GM12878 (cell line): ENCODE data around the gene SDK2. TPM values are rescaled to one million over a fixed set of nuclear protein-coding genes. Genes with fewer than 3 reads are reported as not detected.

ENCODE experiments used
- ATAC-seq: fragments of 200-7000 bp; cut with Tn5 transposase; 3 replicates; pipeline ENCODE4 v1.9.1; 2020; ENCODE audit warnings: mild to moderate bottlenecking, moderate library complexity
- BruUV-seq: library from RNA; stranded (reverse); fragments of 400-500 nt; replicated peaks from 2 replicates; lab custom pipeline; 2021; lab: Mats Ljungman, UMichigan
- CTCF ChIA-PET: fragments of 300-600 bp; sonication (Branson Sonifier 250); formaldehyde crosslinking; extraction: SDS; loops from one replicate; lab custom pipeline; 2021; ENCODE audit warnings: inconsistent platforms; lab: Yijun Ruan, JAX
- POLR2A ChIA-PET: fragments of 350-600 bp; formaldehyde crosslinking; extraction: SDS; loops from one replicate; lab custom pipeline; 2021; ENCODE audit warnings: inconsistent platforms; lab: Charles Lee
- RAD21 ChIA-PET: fragments of 300-600 bp; sonication (Branson Sonifier 250); formaldehyde crosslinking; loops from one replicate; lab custom pipeline; 2023; ENCODE audit warnings: antibody characterized with exemption; ENCODE audit not compliant: unreplicated experiment; lab: Charles Lee
- SMC1A ChIA-PET: fragments of 300-600 bp; sonication (Branson Sonifier 250); formaldehyde crosslinking; loops from one replicate; lab custom pipeline; 2023; ENCODE audit not compliant: unreplicated experiment, uncharacterized antibody; lab: Charles Lee
- DNase-seq: peaks from one replicate; pipeline ENCODE4 v3.0.0-alpha.2; 2011; ENCODE audit warnings: low read depth, low spot score
- FAIRE-seq: peaks from 3 replicates; lab custom pipeline; 2011; peaks lifted over from hg19 to GRCh38; lab: Jason Lieb, UNC
- H2AFZ ChIP-seq: 2 replicates; pipeline ENCODE4 v1.6.0; 2011; ENCODE audit warnings: low read depth, low read length, control low read depth; ENCODE audit not compliant: control insufficient read depth
- H3K27ac ChIP-seq: 2 replicates; pipeline ENCODE4 v1.5.1; 2011; ENCODE audit warnings: control low read depth; ENCODE audit not compliant: control insufficient read depth, insufficient read depth
- H3K27me3 ChIP-seq, 2 experiments: replicated peaks in 1 of 2; 2 replicates each; pipeline versions ENCODE4 v1.6.0 to v1.6.1; 2011; ENCODE audit warnings: low read length in 1 of 2; ENCODE audit not compliant: control insufficient read depth in 2 of 2, insufficient read depth in 2 of 2
- H3K36me3 ChIP-seq, 2 experiments: 2 replicates each; pipeline ENCODE4 v1.5.1; 2011; ENCODE audit warnings: low read length in 1 of 2; ENCODE audit not compliant: control insufficient read depth in 2 of 2, insufficient read depth in 2 of 2
- H3K4me1 ChIP-seq: 2 replicates; pipeline ENCODE4 v1.6.1; 2011; ENCODE audit warnings: mild to moderate bottlenecking, low read length, moderate library complexity, mixed read lengths; ENCODE audit not compliant: control insufficient read depth, insufficient read depth
- H3K4me2 ChIP-seq: 2 replicates; pipeline ENCODE4 v1.6.0; 2011; ENCODE audit warnings: control low read depth; ENCODE audit not compliant: control insufficient read depth, insufficient read depth
- H3K4me3 ChIP-seq: fragments of 200-600 bp; sonication (generic); 2 replicates; pipeline ENCODE4 v1.5.1; 2016
- H3K79me2 ChIP-seq: 2 replicates; pipeline ENCODE4 v1.6.0; 2011; ENCODE audit warnings: low read length; ENCODE audit not compliant: control insufficient read depth, insufficient read depth
- H3K9ac ChIP-seq: 2 replicates; pipeline ENCODE4 v1.8.0; 2011; ENCODE audit warnings: low read length, control low read depth, mixed read lengths; ENCODE audit not compliant: control insufficient read depth, insufficient read depth
- H3K9me3 ChIP-seq: replicated peaks from 3 replicates; pipeline ENCODE4 v1.5.1; 2011; ENCODE audit warnings: mild to moderate bottlenecking, low read length; ENCODE audit not compliant: control insufficient read depth, insufficient read depth
- H4K20me1 ChIP-seq: 2 replicates; pipeline ENCODE4 v1.6.0; 2011; ENCODE audit not compliant: control insufficient read depth, insufficient read depth
- IRF4 ChIP-seq: IDR thresholded peaks from 2 replicates; pipeline ENCODE4 v1.6.1; 2011; ENCODE audit warnings: low read depth, low read length
- KAT2A ChIP-seq: conservative IDR thresholded peaks from 2 replicates; pipeline ENCODE4 v1.6.1; 2011; ENCODE audit warnings: low read depth, low read length; ENCODE audit not compliant: control insufficient read depth
- NRF1 ChIP-seq: conservative IDR thresholded peaks from 2 replicates; pipeline ENCODE4 v1.6.1; 2011; ENCODE audit warnings: mild to moderate bottlenecking, low read depth, low read length, improper control_type of control experiment
- STAT1 ChIP-seq: fragments of 450-650 bp; conservative IDR thresholded peaks from 2 replicates; pipeline ENCODE4 v1.6.1; 2014; ENCODE audit warnings: antibody characterized with exemption, mild to moderate bottlenecking
- ZNF274 ChIP-seq: IDR thresholded peaks from one replicate; pipeline ENCODE4 v1.8.0; 2011; ENCODE audit not compliant: insufficient read length, insufficient read depth
- WGBS: methylation state at CpG from one replicate; pipeline ENCODE4 v1.1.6; 2016; ENCODE audit warnings: low lambda C conversion rate; ENCODE audit not compliant: insufficient replicate concordance, insufficient coverage; ENCODE audit errors: missing lambda C conversion rate; 5-methylcytosine and 5-hydroxymethylcytosine counted together
- in situ Hi-C: fragments of 300-500 bp; cut with MboI; formaldehyde crosslinking; loops from 9 replicates; pipeline ENCODE4 v1.14.3; 2018; ENCODE audit warnings: mixed read lengths
- intact Hi-C: fragments of 100-400 bp; cut with micrococcal nuclease; formaldehyde crosslinking; loops from one replicate; pipeline ENCODE4 v1.14.2; 2022; ENCODE audit not compliant: unreplicated experiment
- polyA plus RNA-seq, 11 experiments: library from polyadenylated mRNA; depleted of rRNA in 4 of 11; unstranded in 6 of 11; stranded (reverse) in 5 of 11; fragments of >200 nt; fragmentation: Nextera tagmentation in 4 of 11; fragmentation: Illumina TruSeq in 1 of 11; extraction: Ambion mirVana in 4 of 11; extraction: Trizol in 1 of 11; gene quantifications; 1 replicate in 1 of 11; 2 replicates in 10 of 11; pipeline versions ENCODE4 v1.2.1 to v1.2.3, GENCODE V29; 2011 to 2016; ENCODE audit warnings: inconsistent platforms in 2 of 11, missing spikeins in 2 of 11, low read depth in 1 of 11
- total RNA-seq, 4 experiments: library from RNA; depleted of rRNA in 3 of 4; stranded (reverse); fragments of >200 nt in 3 of 4; fragmentation: Illumina TruSeq in 1 of 4; extraction: Trizol in 1 of 4; gene quantifications; 2 replicates each; pipeline versions ENCODE4 v1.2.1 to v1.2.3, GENCODE V29; 2013 to 2021
- TF ChIP-seq, protein P1 (sequence below): fragments of 450-650 bp; formaldehyde crosslinking; IDR thresholded peaks from 2 replicates; pipeline ENCODE4 v1.4.0; 2022; ENCODE audit warnings: mild to moderate bottlenecking, moderate library complexity
- TF ChIP-seq, protein P2 (sequence below): IDR thresholded peaks from 2 replicates; pipeline ENCODE4 v1.6.1; 2012; ENCODE audit warnings: low read depth, low read length, improper control_type of control experiment

Gene SDK2
- total and polyA plus RNA-seq, 10 of the 15 experiments (the other 5 are each of a cell fraction or from before 2014, with no cell fraction given): 0.03 to 0.08 (median 0.03) TPM; not detected in 7

DNA sequence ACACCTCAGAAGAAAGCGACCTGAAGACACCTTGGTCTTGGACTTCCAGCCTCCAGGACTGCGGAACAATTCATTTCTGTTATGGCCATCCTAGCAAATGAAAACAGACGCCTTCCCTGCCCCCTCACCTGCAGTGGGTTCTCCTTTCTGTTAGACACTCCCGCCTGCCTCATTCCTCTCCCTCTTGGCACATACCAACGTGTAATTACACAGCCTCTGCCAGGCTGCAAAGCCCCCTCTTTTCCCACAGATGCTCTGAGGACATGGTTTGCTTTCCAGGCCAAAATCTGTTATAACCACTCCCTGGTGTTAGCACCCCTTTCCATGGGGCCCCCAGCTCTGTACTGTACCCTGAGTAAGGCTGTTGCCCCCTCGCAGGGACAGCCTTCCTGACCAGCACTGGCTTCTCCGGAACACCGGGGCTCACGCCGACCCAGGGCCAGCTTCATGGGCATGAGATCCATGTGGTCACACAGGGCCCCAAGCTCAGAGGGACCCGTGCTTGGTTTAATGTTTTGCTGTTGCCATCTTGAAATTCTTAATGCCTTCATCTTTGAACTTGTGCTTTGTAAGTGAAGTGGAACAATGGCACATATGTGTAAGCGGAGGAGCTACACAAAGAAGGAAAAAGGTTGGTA lies 64.1 kb downstream of the SDK2 start (continued):
- TF ChIP-seq, protein P1, sequence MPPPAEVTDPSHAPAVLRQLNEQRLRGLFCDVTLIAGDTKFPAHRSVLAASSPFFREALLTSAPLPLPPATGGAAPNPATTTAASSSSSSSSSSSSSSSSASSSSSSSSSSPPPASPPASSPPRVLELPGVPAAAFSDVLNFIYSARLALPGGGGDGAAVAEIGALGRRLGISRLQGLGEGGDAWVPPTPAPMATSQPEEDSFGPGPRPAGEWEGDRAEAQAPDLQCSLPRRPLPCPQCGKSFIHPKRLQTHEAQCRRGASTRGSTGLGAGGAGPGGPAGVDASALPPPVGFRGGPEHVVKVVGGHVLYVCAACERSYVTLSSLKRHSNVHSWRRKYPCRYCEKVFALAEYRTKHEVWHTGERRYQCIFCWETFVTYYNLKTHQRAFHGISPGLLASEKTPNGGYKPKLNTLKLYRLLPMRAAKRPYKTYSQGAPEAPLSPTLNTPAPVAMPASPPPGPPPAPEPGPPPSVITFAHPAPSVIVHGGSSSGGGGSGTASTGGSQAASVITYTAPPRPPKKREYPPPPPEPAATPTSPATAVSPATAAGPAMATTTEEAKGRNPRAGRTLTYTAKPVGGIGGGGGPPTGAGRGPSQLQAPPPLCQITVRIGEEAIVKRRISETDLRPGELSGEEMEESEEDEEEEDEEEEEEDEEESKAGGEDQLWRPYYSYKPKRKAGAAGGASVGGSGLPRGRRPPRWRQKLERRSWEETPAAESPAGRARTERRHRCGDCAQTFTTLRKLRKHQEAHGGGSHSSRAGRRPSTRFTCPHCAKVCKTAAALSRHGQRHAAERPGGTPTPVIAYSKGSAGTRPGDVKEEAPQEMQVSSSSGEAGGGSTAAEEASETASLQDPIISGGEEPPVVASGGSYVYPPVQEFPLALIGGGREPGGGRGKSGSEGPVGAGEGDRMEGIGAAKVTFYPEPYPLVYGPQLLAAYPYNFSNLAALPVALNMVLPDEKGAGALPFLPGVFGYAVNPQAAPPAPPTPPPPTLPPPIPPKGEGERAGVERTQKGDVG (CRISPR knock-in tag): no peak
- no peak for TF ChIP-seq NRF1
- no peak for TF ChIP-seq IRF4

DNA sequence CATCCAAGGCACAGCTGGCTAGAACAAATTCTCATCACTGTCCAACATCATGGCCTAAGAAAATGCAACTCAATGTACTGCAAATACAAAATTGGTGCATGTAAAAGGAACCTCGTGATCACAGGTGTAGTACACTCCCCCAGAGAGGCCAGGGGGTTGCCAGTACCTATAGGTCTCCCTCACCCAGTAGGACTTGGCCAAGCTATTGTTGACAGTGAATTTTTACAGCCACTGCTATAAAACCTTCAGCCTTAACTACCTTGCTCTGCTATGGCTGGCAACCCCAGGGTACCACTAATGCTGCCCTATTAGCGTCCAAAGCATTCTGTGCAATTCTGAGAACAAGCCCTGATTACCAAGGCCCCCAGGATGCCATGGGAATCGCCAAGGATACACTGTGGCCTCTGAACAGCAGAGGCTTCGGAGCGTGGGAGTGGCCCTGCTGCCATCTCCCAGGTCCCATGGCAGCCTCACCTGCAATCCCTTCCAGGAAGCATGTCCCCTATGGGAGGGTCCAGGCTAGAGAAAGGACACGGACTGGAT lies 67.6 kb downstream of the SDK2 start:
- FAIRE-seq (no peak), DNase-seq (no peak), ATAC-seq (no peak)
- Histone ChIP-seq H3K4me1 (no peaks in the 10 kb centered on the region), H3K4me3 (no peak overlapping the region), H2AFZ (no peak overlapping the region), H3K79me2 (no peaks in the 10 kb centered on the region), H3K9ac (no peak overlapping the region), H3K27ac (no peak overlapping the region), H4K20me1 (no peaks in the 10 kb centered on the region), H3K4me2 (no peak overlapping the region), H3K27me3 (peaks cover 0 to 2% of the 10 kb centered on the region in 2 experiments; a peak in 2 of 4 replicates), H3K9me3 (no peaks in the 10 kb centered on the region), H3K36me3 (no peaks in the 10 kb centered on the region)
- intact Hi-C loops: no loop called here
- ChIA-PET POLR2A (no interaction called here), SMC1A (no interaction called here), RAD21 (no interaction called here), CTCF (no interaction called here)
- no TSS peak for BruUV-seq
- in situ Hi-C loops: no loop called here
- TF ChIP-seq, protein P2, sequence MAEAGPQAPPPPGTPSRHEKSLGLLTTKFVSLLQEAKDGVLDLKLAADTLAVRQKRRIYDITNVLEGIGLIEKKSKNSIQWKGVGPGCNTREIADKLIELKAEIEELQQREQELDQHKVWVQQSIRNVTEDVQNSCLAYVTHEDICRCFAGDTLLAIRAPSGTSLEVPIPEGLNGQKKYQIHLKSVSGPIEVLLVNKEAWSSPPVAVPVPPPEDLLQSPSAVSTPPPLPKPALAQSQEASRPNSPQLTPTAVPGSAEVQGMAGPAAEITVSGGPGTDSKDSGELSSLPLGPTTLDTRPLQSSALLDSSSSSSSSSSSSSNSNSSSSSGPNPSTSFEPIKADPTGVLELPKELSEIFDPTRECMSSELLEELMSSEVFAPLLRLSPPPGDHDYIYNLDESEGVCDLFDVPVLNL: no peak
- TF ChIP-seq STAT1 (no peak), ZNF274 (no peak), KAT2A (no peak)
- WGBS: 1% methylated on average over 6 of the region's 6 CpGs
